A673 (cell line): ENCODE results near the gene RSRC1. TPM values are rescaled to one million over a fixed set of nuclear protein-coding genes. Genes with fewer than 3 reads are reported as not detected.

Experiments used
- BruUV-seq: library from RNA; stranded (reverse); fragments of 400-500 nt; replicated peaks from 2 replicates; lab custom pipeline; 2021; lab: Mats Ljungman, UMichigan
- CTCF ChIA-PET: fragments of 300-600 bp; sonication (Branson Sonifier 250); formaldehyde crosslinking; loops from one replicate; lab custom pipeline; 2022; ENCODE audit warnings: antibody characterized with exemption; lab: Charles Lee
- POLR2A ChIA-PET: fragments of 300-600 bp; sonication (Branson Sonifier 250); formaldehyde crosslinking; loops from one replicate; lab custom pipeline; 2022; ENCODE audit warnings: antibody characterized with exemption; ENCODE audit not compliant: low non-redundant PET; lab: Charles Lee
- DNase-seq: peaks from one replicate; pipeline ENCODE4 v3.0.0-alpha.2; 2015; ENCODE audit warnings: low spot score
- H3K27ac ChIP-seq: fragments of 200-600 bp; sonication (generic); 2 replicates; pipeline ENCODE4 v1.5.1; 2016; ENCODE audit warnings: mixed run types, low read depth, mild to moderate bottlenecking, mixed read lengths, antibody characterized with exemption, low read length; ENCODE audit not compliant: poor library complexity, severe bottlenecking
- H3K27me3 ChIP-seq: fragments of 200-600 bp; sonication (generic); replicated peaks from 2 replicates; pipeline ENCODE4 v1.6.1; 2017; ENCODE audit warnings: mixed run types, low read depth, mild to moderate bottlenecking, mixed read lengths, antibody characterized with exemption, low read length; ENCODE audit not compliant: insufficient read depth, poor library complexity
- H3K36me3 ChIP-seq: fragments of 200-600 bp; sonication (generic); 2 replicates; pipeline ENCODE4 v1.6.1; 2016; ENCODE audit warnings: mixed run types, mild to moderate bottlenecking, mixed read lengths, antibody characterized with exemption, low read length; ENCODE audit not compliant: insufficient read depth, poor library complexity, severe bottlenecking
- H3K4me1 ChIP-seq: fragments of 200-600 bp; sonication (generic); 2 replicates; pipeline ENCODE4 v1.6.1; 2017; ENCODE audit warnings: mixed run types, mild to moderate bottlenecking, mixed read lengths, antibody characterized with exemption, low read length; ENCODE audit not compliant: insufficient read depth, poor library complexity, severe bottlenecking
- H3K4me3 ChIP-seq: fragments of 200-600 bp; sonication (generic); 2 replicates; pipeline ENCODE4 v1.5.1; 2016; ENCODE audit warnings: low read depth, mixed run types, mild to moderate bottlenecking, mixed read lengths, low read length; ENCODE audit not compliant: poor library complexity, severe bottlenecking
- H3K9me3 ChIP-seq: fragments of 200-600 bp; sonication (generic); 2 replicates; pipeline ENCODE4 v1.6.1; 2016; ENCODE audit warnings: mixed run types, low read depth, mild to moderate bottlenecking, mixed read lengths, antibody characterized with exemption, low read length; ENCODE audit not compliant: poor library complexity, severe bottlenecking
- CTCF ChIP-seq: fragments of 300-800, 200-600 bp; sonication (generic); conservative IDR thresholded peaks from 2 replicates; pipeline ENCODE4 v1.5.1; 2017; ENCODE audit warnings: low read depth, mild to moderate bottlenecking, antibody characterized with exemption, low read length, moderate library complexity, mixed read lengths
- EZH2 ChIP-seq: fragments of 200-600 bp; sonication (generic); IDR thresholded peaks from 2 replicates; pipeline ENCODE4 v1.6.1; 2017; ENCODE audit warnings: borderline replicate concordance, low read depth, mild to moderate bottlenecking, mixed read lengths, antibody characterized with exemption, low read length; ENCODE audit not compliant: poor library complexity, severe bottlenecking
- intact Hi-C: fragments of 100-400 bp; cut with micrococcal nuclease; formaldehyde crosslinking; loops from one replicate; pipeline ENCODE4 v1.10.0; 2022; ENCODE audit not compliant: unreplicated experiment
- total RNA-seq: library from RNA; stranded (reverse); gene quantifications from 2 replicates; pipeline ENCODE4 v1.2.3, GENCODE V29; 2021

The RSRC1 gene
- total RNA-seq, 1 experiment from 2014 or later = 59.4 TPM

DNA sequence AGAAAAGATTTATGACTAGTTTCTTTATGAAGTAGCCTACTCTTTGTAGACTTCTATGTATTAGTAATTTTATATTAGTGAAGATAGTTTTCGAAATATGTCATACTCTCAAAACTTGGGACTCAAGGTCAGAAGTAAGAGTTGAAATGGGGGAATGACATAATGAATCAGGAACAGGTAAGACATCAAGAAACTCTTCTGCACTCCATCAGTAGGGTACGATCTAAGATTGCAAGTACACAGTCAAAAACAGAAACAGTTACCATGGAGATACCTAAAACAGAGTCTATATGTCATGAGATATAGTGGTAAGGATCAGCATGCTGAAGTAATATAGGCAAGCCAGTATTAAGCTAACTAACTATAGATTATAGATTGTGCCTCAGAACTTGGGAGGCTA is 274.1 kb downstream of the RSRC1 start:
- Histone ChIP-seq H3K36me3 (no peaks in the 10 kb centered on the region), H3K27ac (no peak overlapping the region), H3K4me1 (no peaks in the 10 kb centered on the region), H3K27me3 (no peaks in the 10 kb centered on the region), H3K4me3 (no peak overlapping the region), H3K9me3 (no peaks in the 10 kb centered on the region)
- DNase-seq = no peak
- intact Hi-C loops = no loop called here
- no TSS peak for BruUV-seq
- POLR2A ChIA-PET = interaction anchor here (0.6 kb wide), 1 partner anchor 11 kb away, joined by 4 read pairs; no protein-coding TSS in a partner anchor
- TF ChIP-seq CTCF (no peak), EZH2 (no peak)
- CTCF ChIA-PET = no interaction called here

- DNase-seq = no peak
- no TSS peak for BruUV-seq
These were observed 285.5 kb downstream of the RSRC1 start for GRCh38 chr3:158395421-158395820.

GRCh38 chr3:158402590-158402989 is 292.7 kb downstream of the RSRC1 start:
- intact Hi-C loops = no loop called here
- POLR2A ChIA-PET = no interaction called here
- Histone ChIP-seq H3K4me1 (peaks cover 9% of the 10 kb centered on the region), H3K4me3 (no peak overlapping the region), H3K27me3 (no peaks in the 10 kb centered on the region), H3K9me3 (no peaks in the 10 kb centered on the region), H3K27ac (no peak overlapping the region), H3K36me3 (no peaks in the 10 kb centered on the region)
- CTCF ChIA-PET = no interaction called here
- TF ChIP-seq EZH2 (no peak), CTCF (no peak)
- no peak for DNase-seq
- BruUV-seq = no TSS peak

More at GRCh38 chr3:158395421-158395820, 285.5 kb downstream of the RSRC1 start:
- Histone ChIP-seq H3K4me3 (no peak overlapping the region), H3K27me3 (no peaks in the 10 kb centered on the region), H3K27ac (no peak overlapping the region), H3K36me3 (no peaks in the 10 kb centered on the region), H3K4me1 (no peaks in the 10 kb centered on the region), H3K9me3 (no peaks in the 10 kb centered on the region)
- TF ChIP-seq CTCF (no peak), EZH2 (no peak)
- intact Hi-C loops = no loop called here
- ChIA-PET CTCF (no interaction called here), POLR2A (no interaction called here)
